ENCODE data around the gene TTC1. TPM values are rescaled to one million over a fixed set of nuclear protein-coding genes. Genes with fewer than 3 reads are reported as not detected.

Gene TTC1
- total RNA-seq, 1 donor from 2014 or later: 25.6 TPM

DNA sequence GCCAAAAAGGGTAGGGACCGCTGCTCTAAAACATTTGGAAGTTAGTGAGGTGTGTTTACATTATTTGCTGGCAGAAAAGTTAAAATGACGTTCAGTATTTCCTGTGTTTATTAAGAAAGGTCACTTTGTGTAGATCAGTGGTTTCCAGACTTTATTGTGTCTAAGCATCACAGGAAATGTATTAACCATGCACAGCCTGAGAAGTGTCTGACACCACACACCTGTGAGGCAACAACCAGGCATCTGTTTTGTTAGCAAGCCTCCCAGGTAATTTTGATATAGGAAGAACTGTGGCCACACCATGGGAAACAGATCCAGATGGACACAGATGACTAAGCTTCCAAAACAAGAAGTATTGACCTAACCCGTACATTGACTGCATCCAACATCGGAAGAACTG lies 12.0 kb downstream of the TTC1 start:
- Histone ChIP-seq H3K9ac (ENCODE audit: low read depth in 1 of 3, low read length in 3 of 3) (no peak overlapping the region), H3K9me3 (ENCODE audit: control insufficient read depth in 3 of 3, low read length in 3 of 3) (no peaks in the 10 kb centered on the region), H3K27me3 (ENCODE audit: control insufficient read depth in 3 of 3, insufficient read depth in 3 of 3, low read length in 3 of 3) (no peaks in the 10 kb centered on the region), H3K36me3 (ENCODE audit: control insufficient read depth in 3 of 3, insufficient read depth in 3 of 3, low read length in 3 of 3) (peaks cover under 1 to 9% (median 6%) of the 10 kb centered on the region in 3 donors), H3K27ac (ENCODE audit: low read depth, low read length) (no peak overlapping the region), H3K4me3 (ENCODE audit: low read length in 3 of 3) (no peak overlapping the region), H3K4me1 (ENCODE audit: control insufficient read depth in 3 of 3, insufficient read depth in 3 of 3, low read length in 3 of 3) (peaks cover 3 to 4% (median 3%) of the 10 kb centered on the region in 3 donors)

GRCh38 chr5:160021831-160022446 lies 13.0 kb downstream of the TTC1 start:
- no peak overlapping the region for H3K9ac ChIP-seq (ENCODE audit: low read depth in 1 of 3, low read length in 3 of 3)
- peaks cover 3 to 4% (median 3%) of the 10 kb centered on the region in 3 donors for H3K4me1 ChIP-seq (ENCODE audit: control insufficient read depth in 3 of 3, insufficient read depth in 3 of 3, low read length in 3 of 3)
- H3K36me3 ChIP-seq (ENCODE audit: control insufficient read depth in 3 of 3, insufficient read depth in 3 of 3, low read length in 3 of 3): peaks cover 0 to 6% (median 5%) of the 10 kb centered on the region in 3 donors
- H3K4me3 ChIP-seq (ENCODE audit: low read length in 3 of 3): no peak overlapping the region
- no peaks in the 10 kb centered on the region for H3K9me3 ChIP-seq (ENCODE audit: control insufficient read depth in 3 of 3, low read length in 3 of 3)
- H3K27me3 ChIP-seq (ENCODE audit: control insufficient read depth in 3 of 3, insufficient read depth in 3 of 3, low read length in 3 of 3): no peaks in the 10 kb centered on the region
- no peak overlapping the region for H3K27ac ChIP-seq (ENCODE audit: low read depth, low read length)

- Histone ChIP-seq H3K9ac (ENCODE audit: low read depth in 1 of 3, low read length in 3 of 3) (no peak overlapping the region), H3K9me3 (ENCODE audit: control insufficient read depth in 3 of 3, low read length in 3 of 3) (no peaks in the 10 kb centered on the region), H3K27me3 (ENCODE audit: control insufficient read depth in 3 of 3, insufficient read depth in 3 of 3, low read length in 3 of 3) (no peaks in the 10 kb centered on the region), H3K36me3 (ENCODE audit: control insufficient read depth in 3 of 3, insufficient read depth in 3 of 3, low read length in 3 of 3) (peaks cover 0 to 4% (median 2%) of the 10 kb centered on the region in 3 donors), H3K4me1 (ENCODE audit: control insufficient read depth in 3 of 3, insufficient read depth in 3 of 3, low read length in 3 of 3) (peaks cover 3 to 4% (median 3%) of the 10 kb centered on the region in 3 donors), H3K4me3 (ENCODE audit: low read length in 3 of 3) (no peak overlapping the region), H3K27ac (ENCODE audit: low read depth, low read length) (no peak overlapping the region)
These were observed 14.3 kb downstream of the TTC1 start for GRCh38 chr5:160023007-160023907.

GRCh38 chr5:160023908-160024630 lies 15.1 kb downstream of the TTC1 start:
- Histone ChIP-seq H3K27me3 (ENCODE audit: control insufficient read depth in 3 of 3, insufficient read depth in 3 of 3, low read length in 3 of 3) (no peaks in the 10 kb centered on the region), H3K4me3 (ENCODE audit: low read length in 3 of 3) (no peak overlapping the region), H3K36me3 (ENCODE audit: control insufficient read depth in 3 of 3, insufficient read depth in 3 of 3, low read length in 3 of 3) (peaks cover 0 to 4% (median 2%) of the 10 kb centered on the region in 3 donors), H3K9ac (ENCODE audit: low read depth in 1 of 3, low read length in 3 of 3) (no peak overlapping the region), H3K9me3 (ENCODE audit: control insufficient read depth in 3 of 3, low read length in 3 of 3) (no peaks in the 10 kb centered on the region), H3K27ac (ENCODE audit: low read depth, low read length) (no peak overlapping the region), H3K4me1 (ENCODE audit: control insufficient read depth in 3 of 3, insufficient read depth in 3 of 3, low read length in 3 of 3) (peaks cover 3 to 4% (median 3%) of the 10 kb centered on the region in 3 donors)

DNA sequence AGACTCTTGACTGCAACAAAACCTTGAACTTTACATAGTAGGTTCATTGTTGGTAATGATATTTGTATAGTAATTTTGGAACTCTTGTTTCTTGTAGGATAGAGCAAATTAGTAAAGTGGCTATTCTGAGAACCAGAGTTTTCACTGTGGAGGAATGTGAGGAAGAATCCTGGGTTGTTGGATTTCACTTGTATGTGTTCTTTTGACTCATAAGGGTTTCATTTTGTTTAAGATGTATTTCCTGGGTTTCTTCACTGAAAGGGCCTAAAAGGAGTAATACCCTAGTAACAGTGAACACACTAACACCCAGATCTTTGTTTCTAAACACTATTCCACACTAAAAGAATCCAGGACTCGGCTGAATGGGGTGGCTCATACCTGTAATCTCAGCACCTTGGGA lies 20.1 kb downstream of the TTC1 start:
- H3K36me3 ChIP-seq (ENCODE audit: control insufficient read depth in 3 of 3, insufficient read depth in 3 of 3, low read length in 3 of 3): peaks cover 0 to 7% (median 0%) of the 10 kb centered on the region in 3 donors

DNA sequence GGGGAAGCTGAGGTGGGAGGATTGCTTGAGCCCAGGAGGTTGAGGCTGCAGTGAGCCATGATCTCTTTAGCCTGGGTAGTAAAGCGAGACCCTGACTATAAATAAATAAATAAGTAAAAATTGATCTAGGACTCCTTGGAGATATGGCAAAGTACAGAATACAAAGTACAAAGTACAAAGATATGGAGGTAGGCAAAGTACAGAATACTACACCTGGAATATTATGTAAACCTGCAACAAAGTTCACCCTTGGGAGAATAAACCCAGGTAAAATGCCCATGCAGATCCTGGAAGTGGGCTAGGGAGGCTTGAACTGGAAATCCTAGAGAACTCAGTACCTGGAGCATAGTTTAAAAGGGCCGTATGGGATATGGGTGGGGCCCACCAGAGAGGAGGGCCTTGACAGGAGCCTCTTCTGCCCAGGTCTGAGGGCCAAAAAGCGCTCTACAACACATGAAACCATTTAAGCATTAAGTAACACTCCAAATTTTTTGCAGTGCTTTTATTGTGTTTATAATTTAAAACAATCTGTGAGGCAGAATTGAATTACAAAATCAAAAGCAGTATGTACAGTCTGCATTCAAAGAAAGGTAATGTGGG lies 20.7 kb downstream of the TTC1 start:
- Histone ChIP-seq H3K36me3 (ENCODE audit: control insufficient read depth in 3 of 3, insufficient read depth in 3 of 3, low read length in 3 of 3) (peaks cover 0 to 7% (median 0%) of the 10 kb centered on the region in 3 donors), H3K4me1 (ENCODE audit: control insufficient read depth in 3 of 3, insufficient read depth in 3 of 3, low read length in 3 of 3) (peaks cover 5 to 6% (median 6%) of the 10 kb centered on the region in 3 donors), H3K27me3 (ENCODE audit: control insufficient read depth in 3 of 3, insufficient read depth in 3 of 3, low read length in 3 of 3) (no peaks in the 10 kb centered on the region), H3K27ac (ENCODE audit: low read depth, low read length) (no peak overlapping the region), H3K9me3 (ENCODE audit: control insufficient read depth in 3 of 3, low read length in 3 of 3) (no peaks in the 10 kb centered on the region), H3K4me3 (ENCODE audit: low read length in 3 of 3) (no peak overlapping the region), H3K9ac (ENCODE audit: low read depth in 1 of 3, low read length in 3 of 3) (no peak overlapping the region)

More for the DNA sequence above, 20.1 kb downstream of the TTC1 start:
- no peak overlapping the region for H3K9ac ChIP-seq (ENCODE audit: low read depth in 1 of 3, low read length in 3 of 3)
- H3K4me1 ChIP-seq (ENCODE audit: control insufficient read depth in 3 of 3, insufficient read depth in 3 of 3, low read length in 3 of 3): peaks cover 5 to 6% (median 6%) of the 10 kb centered on the region in 3 donors
- H3K9me3 ChIP-seq (ENCODE audit: control insufficient read depth in 3 of 3, low read length in 3 of 3): no peaks in the 10 kb centered on the region
- H3K27ac ChIP-seq (ENCODE audit: low read depth, low read length): no peak overlapping the region
- no peak overlapping the region for H3K4me3 ChIP-seq (ENCODE audit: low read length in 3 of 3)
- no peaks in the 10 kb centered on the region for H3K27me3 ChIP-seq (ENCODE audit: control insufficient read depth in 3 of 3, insufficient read depth in 3 of 3, low read length in 3 of 3)

DNA sequence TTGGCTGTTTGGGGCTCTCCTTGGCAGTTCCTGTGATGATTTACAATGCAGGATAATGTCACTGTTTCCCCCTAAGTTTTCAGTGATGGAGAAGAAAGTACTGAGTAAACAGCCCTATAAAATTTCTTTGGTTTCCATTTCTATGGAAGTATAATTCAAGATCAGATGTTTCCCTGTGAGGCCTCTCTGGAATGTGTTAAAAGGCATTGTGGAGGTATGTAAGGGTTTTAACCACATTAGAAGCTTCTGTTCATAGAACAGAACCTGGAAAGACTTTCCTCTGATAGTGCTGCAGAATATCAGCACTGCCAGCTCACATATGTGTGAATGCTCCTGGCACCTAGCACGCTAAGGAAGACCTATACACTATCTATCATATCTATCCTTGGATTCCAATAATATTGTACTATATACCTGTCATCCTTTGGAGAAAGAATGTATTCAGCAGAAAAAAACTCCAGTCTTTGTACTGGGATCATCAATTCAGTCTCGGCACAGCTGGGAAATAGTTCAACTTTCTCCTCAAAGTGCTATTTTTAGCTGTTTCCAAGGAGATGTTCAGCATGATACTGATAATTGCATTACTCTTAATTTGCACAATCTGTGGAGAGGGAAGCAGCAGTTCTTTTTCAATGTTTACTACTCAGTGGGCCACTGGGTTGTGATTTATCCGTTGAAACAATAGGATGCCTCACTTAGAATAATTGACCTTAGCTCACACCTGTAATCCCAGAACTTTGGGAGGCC lies 21.9 kb downstream of the TTC1 start:
- Histone ChIP-seq H3K4me1 (ENCODE audit: control insufficient read depth in 3 of 3, insufficient read depth in 3 of 3, low read length in 3 of 3) (peaks cover 5 to 6% (median 6%) of the 10 kb centered on the region in 3 donors), H3K9me3 (ENCODE audit: control insufficient read depth in 3 of 3, low read length in 3 of 3) (no peaks in the 10 kb centered on the region), H3K4me3 (ENCODE audit: low read length in 3 of 3) (no peak overlapping the region), H3K27ac (ENCODE audit: low read depth, low read length) (no peak overlapping the region), H3K36me3 (ENCODE audit: control insufficient read depth in 3 of 3, insufficient read depth in 3 of 3, low read length in 3 of 3) (peaks cover 0 to 13% (median 5%) of the 10 kb centered on the region in 3 donors), H3K9ac (ENCODE audit: low read depth in 1 of 3, low read length in 3 of 3) (no peak overlapping the region), H3K27me3 (ENCODE audit: control insufficient read depth in 3 of 3, insufficient read depth in 3 of 3, low read length in 3 of 3) (no peaks in the 10 kb centered on the region)

DNA sequence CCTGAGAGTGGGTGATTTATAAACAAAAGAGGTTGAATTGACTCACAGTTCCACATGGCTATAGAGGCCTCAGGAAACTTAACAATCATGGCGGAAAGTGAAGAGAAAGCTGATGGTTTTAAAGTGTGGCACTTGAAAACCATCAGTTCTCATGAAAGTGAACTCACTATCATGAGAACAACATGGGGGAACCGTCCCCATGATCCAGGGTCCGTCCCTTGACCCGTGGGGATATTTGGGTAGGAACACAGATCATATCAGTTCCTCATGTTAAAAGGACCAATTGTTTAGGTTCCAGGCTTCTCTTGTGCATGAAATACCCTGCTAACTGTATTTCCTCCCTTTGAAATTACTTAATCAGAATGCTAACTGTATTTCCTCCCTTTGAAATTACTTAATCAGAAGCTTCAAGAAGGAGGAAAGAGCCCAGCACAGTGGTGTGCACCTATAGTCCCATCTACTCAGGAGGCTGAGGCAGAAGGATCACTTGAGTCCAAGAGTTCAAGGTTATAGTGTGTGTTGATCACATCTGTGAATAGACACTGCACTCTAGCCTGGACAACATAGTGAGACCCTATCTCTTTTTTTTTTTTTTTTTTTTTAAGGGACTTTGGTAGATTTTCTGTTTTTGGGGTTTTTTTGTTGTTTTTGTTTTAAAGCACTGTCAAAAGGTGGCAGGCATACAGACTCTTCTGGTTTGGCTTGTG lies 24.8 kb downstream of the TTC1 start:
- no peak overlapping the region for H3K9ac ChIP-seq (ENCODE audit: low read depth in 1 of 3, low read length in 3 of 3)
- H3K27ac ChIP-seq (ENCODE audit: low read depth, low read length): no peak overlapping the region
- no peaks in the 10 kb centered on the region for H3K27me3 ChIP-seq (ENCODE audit: control insufficient read depth in 3 of 3, insufficient read depth in 3 of 3, low read length in 3 of 3)
- H3K9me3 ChIP-seq (ENCODE audit: control insufficient read depth in 3 of 3, low read length in 3 of 3): no peaks in the 10 kb centered on the region
- no peak overlapping the region for H3K4me3 ChIP-seq (ENCODE audit: low read length in 3 of 3)
- H3K4me1 ChIP-seq (ENCODE audit: control insufficient read depth in 3 of 3, insufficient read depth in 3 of 3, low read length in 3 of 3): peaks cover 6 to 12% (median 8%) of the 10 kb centered on the region in 3 donors
- H3K36me3 ChIP-seq (ENCODE audit: control insufficient read depth in 3 of 3, insufficient read depth in 3 of 3, low read length in 3 of 3): peaks cover 0 to 32% (median 14%) of the 10 kb centered on the region in 3 donors

All from skeletal muscle tissue (tissue), 4 donors.